Endothelial cell of umbilical vein (primary cell): ENCODE results near the gene CHD5. TPM values are rescaled to one million over a fixed set of nuclear protein-coding genes. Genes with fewer than 3 reads are reported as not detected.

ENCODE experiments used
- BruUV-seq: library from RNA; stranded (reverse); fragments of 400-500 nt; replicated peaks from 2 replicates; lab custom pipeline; 2021; lab: Mats Ljungman, UMichigan
- CTCF ChIA-PET: fragments of 300-600, 350-600 bp; sonication (Branson Sonifier 250); formaldehyde crosslinking; loops from one replicate; lab custom pipeline; 2021; ENCODE audit warnings: antibody characterized with exemption, inconsistent platforms; lab: Charles Lee
- POLR2A ChIA-PET: fragments of 300-600, 350-600 bp; sonication (Branson Sonifier 250); formaldehyde crosslinking; loops from one replicate; lab custom pipeline; 2021; ENCODE audit warnings: antibody characterized with exemption, inconsistent platforms; lab: Charles Lee
- DNase-seq: peaks from one replicate; pipeline ENCODE4 v3.0.0-alpha.2; 2011; ENCODE audit warnings: low read depth, low spot score
- FAIRE-seq: peaks from 2 replicates; lab custom pipeline; 2011; peaks lifted over from hg19 to GRCh38; lab: Jason Lieb, UNC
- H2AFZ ChIP-seq: 2 replicates; pipeline ENCODE4 v1.6.0; 2012; ENCODE audit warnings: low read depth, low read length, control low read depth, inconsistent platforms
- H3K27ac ChIP-seq: 2 replicates; pipeline ENCODE4 v1.5.1; 2011; ENCODE audit warnings: low read depth, mild to moderate bottlenecking, control low read depth, low read length, moderate library complexity; ENCODE audit not compliant: insufficient read depth
- H3K27me3 ChIP-seq, 2 experiments: 2 replicates each; pipeline versions ENCODE4 v1.6.0 to v1.6.1; 2011; ENCODE audit warnings: low read length in 2 of 2, mixed read lengths in 1 of 2; ENCODE audit not compliant: control insufficient read depth in 2 of 2, insufficient read depth in 2 of 2
- H3K36me3 ChIP-seq, 2 experiments: 2 replicates in 1 of 2; 3 replicates in 1 of 2; pipeline ENCODE4 v1.5.1; 2011; ENCODE audit warnings: low read length in 2 of 2, mild to moderate bottlenecking in 1 of 2, moderate library complexity in 1 of 2; ENCODE audit not compliant: control insufficient read depth in 2 of 2, insufficient read depth in 2 of 2; ENCODE audit errors: extremely low read depth in 1 of 2
- H3K4me1 ChIP-seq: 3 replicates; pipeline ENCODE4 v1.5.1; 2011; ENCODE audit warnings: mild to moderate bottlenecking, low read length; ENCODE audit not compliant: control insufficient read depth, insufficient read depth; ENCODE audit errors: extremely low read depth
- H3K4me2 ChIP-seq: 2 replicates; pipeline ENCODE4 v1.6.1; 2011; ENCODE audit warnings: low read length, control low read depth, mixed read lengths; ENCODE audit not compliant: insufficient read depth
- H3K4me3 ChIP-seq, 3 experiments: fragments of 200-600 bp in 1 of 3; sonication (generic), shearing (Covaris generic) in 1 of 3; replicated peaks in 1 of 3; 2 replicates each; pipeline ENCODE4 v1.5.1; 2011 to 2016; ENCODE audit warnings: control low read depth in 3 of 3, low read length in 3 of 3, mild to moderate bottlenecking in 2 of 3, inconsistent platforms in 1 of 3, low read depth in 1 of 3, moderate library complexity in 1 of 3; ENCODE audit not compliant: insufficient read depth in 1 of 3
- H3K79me2 ChIP-seq: 2 replicates; pipeline ENCODE4 v1.6.0; 2012; ENCODE audit warnings: low read length, inconsistent platforms; ENCODE audit not compliant: control insufficient read depth, insufficient read depth
- H3K9ac ChIP-seq: replicated peaks from 2 replicates; pipeline ENCODE3; 2011; ENCODE audit warnings: low read length, control low read depth; ENCODE audit not compliant: insufficient read depth; ENCODE audit errors: extremely low read depth
- H3K9me1 ChIP-seq: replicated peaks from 3 replicates; pipeline ENCODE4 v1.6.0; 2011; ENCODE audit warnings: mild to moderate bottlenecking, low read length; ENCODE audit not compliant: control insufficient read depth, insufficient read depth; ENCODE audit errors: extremely low read depth
- H3K9me3 ChIP-seq: replicated peaks from 2 replicates; pipeline ENCODE4 v1.5.1; 2012; ENCODE audit warnings: low read length, inconsistent platforms; ENCODE audit not compliant: control insufficient read depth, insufficient read depth
- H4K20me1 ChIP-seq: replicated peaks from 2 replicates; pipeline ENCODE3; 2011; ENCODE audit warnings: mild to moderate bottlenecking, low read length; ENCODE audit not compliant: control insufficient read depth, insufficient read depth; ENCODE audit errors: extremely low read depth
- CTCF ChIP-seq, 2 donors: IDR thresholded peaks; 1 replicate in 1 of 2; 2 replicates in 1 of 2; pipeline ENCODE4 v1.5.1; 2011; ENCODE audit warnings: low read length in 2 of 2, mild to moderate bottlenecking in 2 of 2, moderate library complexity in 2 of 2, control low read depth in 1 of 2, inconsistent platforms in 1 of 2, low read depth in 1 of 2; ENCODE audit not compliant: insufficient read depth in 1 of 2; ENCODE audit errors: extremely low read depth in 1 of 2
- EZH2 ChIP-seq: IDR thresholded peaks from 2 replicates; pipeline ENCODE4 v1.6.1; 2012; ENCODE audit warnings: borderline replicate concordance, low read depth, mild to moderate bottlenecking, moderate library complexity, low read length, inconsistent platforms; ENCODE audit not compliant: severe bottlenecking
- FOS ChIP-seq: IDR thresholded peaks from 2 replicates; pipeline ENCODE4 v1.6.1; 2011; ENCODE audit warnings: mild to moderate bottlenecking, low read length, moderate library complexity, borderline replicate concordance; ENCODE audit not compliant: insufficient read depth
- GATA2 ChIP-seq: IDR thresholded peaks from 2 replicates; pipeline ENCODE4 v1.7.0; 2011; ENCODE audit warnings: low read depth, mild to moderate bottlenecking, moderate library complexity, mixed read lengths, low read length; ENCODE audit not compliant: insufficient read length, insufficient read depth
- JUN ChIP-seq: IDR thresholded peaks from 2 replicates; pipeline ENCODE4 v1.6.1; 2011; ENCODE audit warnings: borderline replicate concordance, low read depth; ENCODE audit not compliant: insufficient read length, insufficient read depth
- MAX ChIP-seq: IDR thresholded peaks from 2 replicates; pipeline ENCODE4 v1.6.1; 2011; ENCODE audit not compliant: insufficient read depth, insufficient read length
- MYC ChIP-seq: IDR thresholded peaks from one replicate; pipeline ENCODE4 v1.6.1; 2011; ENCODE audit warnings: mild to moderate bottlenecking, low read depth, low read length
- POLR2A ChIP-seq: IDR thresholded peaks from 2 replicates; pipeline ENCODE4 v1.6.1; 2012; ENCODE audit warnings: low read depth, mild to moderate bottlenecking, control low read depth, low read length
- POLR2AphosphoS5 ChIP-seq: IDR thresholded peaks from 2 replicates; pipeline ENCODE4 v1.6.1; 2012; ENCODE audit warnings: low read depth, mild to moderate bottlenecking, control low read depth, low read length, moderate library complexity; ENCODE audit not compliant: insufficient read depth
- dilution Hi-C: fragments of 300-500 bp; cut with MboI; formaldehyde crosslinking; loops from one replicate; pipeline ENCODE4 v1.15.0; 2019; ENCODE audit warnings: low sequenced_read_pairs; ENCODE audit not compliant: extremely low pct_ligation_motif_present
- intact Hi-C: fragments of 100-400 bp; cut with micrococcal nuclease; formaldehyde crosslinking; loops from one replicate; pipeline ENCODE4 v1.10.0; 2022
- polyA plus RNA-seq, 4 experiments: library from polyadenylated mRNA; depleted of rRNA in 3 of 4; stranded (reverse) in 3 of 4; unstranded in 1 of 4; fragments of >200 nt; gene quantifications; 2 replicates each; pipeline versions ENCODE4 v1.2.1 to v1.2.3, GENCODE V29; 2011 to 2012; ENCODE audit warnings: missing spikeins in 1 of 4
- total RNA-seq: library from RNA; stranded (reverse); gene quantifications from 2 replicates; pipeline ENCODE4 v1.2.3, GENCODE V29; 2021

The CHD5 gene
- total and polyA plus RNA-seq, 2 donors (not counting 3 experiments of a cell fraction or from before 2014, with no cell fraction given): 0.04 to 0.11 TPM

DNA sequence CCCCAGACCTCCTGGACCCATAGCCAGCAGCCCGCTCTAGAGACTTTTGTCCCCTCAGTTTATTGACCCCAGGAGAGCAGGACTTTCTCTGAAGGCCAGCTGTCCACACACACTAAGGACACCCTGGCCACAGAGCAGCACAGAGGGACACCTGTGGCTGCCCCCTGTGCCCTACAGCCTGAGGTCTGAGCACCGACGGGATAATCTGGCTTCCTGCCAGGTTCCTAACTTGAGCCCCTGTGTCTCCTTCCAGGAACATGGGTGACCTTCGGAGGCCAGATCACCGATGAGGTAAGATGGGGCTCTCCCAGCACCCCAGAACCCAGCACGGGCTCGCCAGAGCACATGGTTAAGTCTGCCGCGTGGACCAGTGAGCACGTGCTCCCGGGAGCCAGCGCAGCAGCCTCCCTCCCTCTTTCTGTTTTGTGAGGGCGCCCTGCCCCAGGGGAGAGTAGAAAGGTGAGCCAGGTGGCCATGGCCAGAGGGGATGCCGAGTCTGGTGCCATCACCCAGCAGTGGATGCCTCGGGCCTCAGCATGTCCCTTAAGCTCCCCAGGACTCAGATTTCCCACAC, 106.6 kb downstream of the CHD5 start:
- no peak for TF ChIP-seq CTCF (IDR thresholded peaks at IDR 0.05; ENCODE audit: extremely low read depth in 1 of 2, insufficient read depth in 1 of 2, low read depth in 1 of 2, low read length in 2 of 2)
- no peak for TF ChIP-seq EZH2
- TF ChIP-seq MYC: no peak
- no peak for TF ChIP-seq POLR2AphosphoS5
- TF ChIP-seq GATA2: no peak
- no peak for TF ChIP-seq POLR2A
- no peak for TF ChIP-seq MAX
- TF ChIP-seq FOS: no peak
- no peak for TF ChIP-seq JUN

More for the DNA sequence above, 106.6 kb downstream of the CHD5 start:
- ChIA-PET POLR2A (no interaction called here), CTCF (interaction anchor here (1.3 to 1.6 kb wide), 3 partner anchors 9 to 40 kb away, joined by 3 to 7 read pairs (median 6); no protein-coding TSS in a partner anchor)
- H3K27ac ChIP-seq: no peak overlapping the region
- peaks cover 7% of the 10 kb centered on the region for H3K4me1 ChIP-seq
- H3K27me3 ChIP-seq: no peaks in the 10 kb centered on the region
- H3K4me2 ChIP-seq: no peak overlapping the region
- H3K9me3 ChIP-seq: no peaks in the 10 kb centered on the region
- no peak for FAIRE-seq
- no peaks in the 10 kb centered on the region for H4K20me1 ChIP-seq
- no peak overlapping the region for H3K9ac ChIP-seq
- no peak overlapping the region for H2AFZ ChIP-seq
- no peaks in the 10 kb centered on the region for H3K79me2 ChIP-seq
- DNase-seq: no peak
- no peaks in the 10 kb centered on the region for H3K36me3 ChIP-seq
- no peak overlapping the region for H3K4me3 ChIP-seq
- no TSS peak for BruUV-seq
- dilution Hi-C loops: no loop called here
- intact Hi-C loops: no loop called here
- H3K9me1 ChIP-seq: no peaks in the 10 kb centered on the region
